GM19455 (cell line): ENCODE results near the gene CGNL1.

ENCODE experiments used
- ATAC-seq: cut with Tn5 transposase; IDR thresholded peaks from one replicate; pipeline ENCODE4 v1.9.1; 2021; ENCODE audit not compliant: unreplicated experiment

Gene CGNL1

GRCh38 chr15:57384024-57384423 lies 7.7 kb downstream of the CGNL1 start:
- ATAC-seq: no peak

- no peak for ATAC-seq
These were observed 8.5 kb downstream of the CGNL1 start for GRCh38 chr15:57384816-57385215.

DNA sequence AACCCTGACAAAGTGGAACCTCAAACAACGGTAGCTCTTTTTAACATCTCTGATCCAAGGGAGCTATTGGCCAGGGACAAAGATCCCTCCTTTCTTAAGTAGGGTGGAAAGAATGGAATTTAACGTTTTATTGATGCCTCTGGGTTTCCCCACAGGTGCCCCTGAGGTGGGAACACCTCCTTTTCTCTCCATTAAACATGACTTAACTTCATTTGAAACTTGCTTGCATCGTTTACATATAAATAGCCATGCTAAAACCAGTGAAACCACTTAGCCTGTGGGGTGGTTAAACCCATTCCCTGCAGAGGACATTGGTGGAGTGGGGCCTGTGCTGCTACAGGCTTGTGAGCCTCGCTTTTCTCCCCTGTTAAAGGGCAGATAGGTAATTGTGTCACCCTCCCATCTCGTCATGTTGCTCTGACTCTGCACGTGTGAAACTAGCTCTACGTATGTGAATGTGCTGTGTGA lies 9.7 kb downstream of the CGNL1 start:
- ATAC-seq: no peak

- no peak for ATAC-seq
These were observed 10.7 kb downstream of the CGNL1 start for GRCh38 chr15:57386976-57387375.

DNA sequence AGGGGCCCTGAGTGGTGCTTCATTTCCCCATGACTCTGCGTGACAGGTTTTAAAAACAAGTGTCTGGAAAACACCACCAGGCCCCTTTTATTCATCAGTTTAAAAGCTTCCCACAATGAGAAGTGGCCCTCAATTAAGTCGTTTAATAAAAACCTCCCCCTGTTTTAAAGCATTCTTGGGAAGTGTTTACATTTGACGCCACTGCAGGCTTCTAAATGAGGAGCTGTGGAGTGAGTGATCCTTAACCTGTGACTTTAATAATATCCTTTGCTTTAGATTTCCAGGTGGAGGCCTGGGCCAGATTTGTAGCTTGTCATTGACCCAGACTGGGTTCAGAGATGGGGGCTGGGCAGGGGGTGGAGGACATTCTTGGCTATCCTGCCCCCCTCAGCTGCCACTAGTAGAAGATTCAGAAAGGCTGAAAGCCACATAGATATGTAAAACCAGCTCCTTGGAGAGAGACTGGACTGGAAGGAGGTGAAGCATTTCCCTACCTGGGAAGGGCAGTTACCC lies 11.3 kb downstream of the CGNL1 start:
- no peak for ATAC-seq

DNA sequence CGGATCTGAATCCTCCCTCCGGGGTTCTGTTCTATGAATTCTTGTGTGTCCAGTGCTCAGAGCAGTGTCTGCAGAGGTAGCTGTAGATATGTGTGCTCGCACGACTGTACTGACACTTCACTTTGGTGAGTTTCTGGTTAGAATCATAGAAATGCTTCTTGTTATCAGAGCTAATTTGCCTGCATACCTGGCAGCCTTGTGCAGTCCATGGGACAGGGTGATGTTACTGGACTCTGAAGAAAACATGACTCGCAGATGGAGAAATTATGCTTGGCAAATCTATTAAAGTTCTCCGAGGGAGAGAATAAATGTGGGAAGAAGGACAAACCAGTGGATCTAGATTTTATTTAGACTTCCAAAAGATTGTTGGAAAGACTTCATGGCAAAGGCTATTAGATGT lies 12.2 kb downstream of the CGNL1 start:
- no peak for ATAC-seq

GRCh38 chr15:57389991-57390390 lies 13.7 kb downstream of the CGNL1 start:
- no peak for ATAC-seq

GRCh38 chr15:57390583-57390982 lies 14.3 kb downstream of the CGNL1 start:
- no peak for ATAC-seq

DNA sequence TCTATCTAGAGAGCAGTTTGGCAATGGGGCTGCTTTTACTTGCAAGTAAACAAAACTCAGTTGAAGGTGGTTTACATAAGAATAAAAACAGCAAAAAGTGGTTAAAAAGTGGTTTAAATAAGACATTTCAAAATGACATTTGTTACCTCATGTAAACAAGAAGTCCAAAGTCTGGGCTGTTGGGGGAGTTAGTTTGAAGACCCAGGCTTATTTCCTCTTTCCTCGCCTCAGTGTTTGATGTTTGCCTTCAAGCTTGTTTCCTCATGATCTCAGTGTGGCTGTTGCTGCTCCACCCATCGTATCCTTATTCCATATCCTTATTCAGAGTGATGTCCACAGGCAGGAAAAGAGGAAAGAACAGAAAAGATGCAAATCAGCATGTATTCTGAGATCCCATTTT lies 15.2 kb downstream of the CGNL1 start:
- no peak for ATAC-seq

- ATAC-seq: no peak
These were observed 16.8 kb downstream of the CGNL1 start for GRCh38 chr15:57393061-57393460.

- no peak for ATAC-seq
These were observed 19.0 kb downstream of the CGNL1 start for GRCh38 chr15:57395292-57395691.

- ATAC-seq: no peak
These were observed 22.0 kb downstream of the CGNL1 start for GRCh38 chr15:57398336-57398735.

GRCh38 chr15:57401546-57401945 lies 25.2 kb downstream of the CGNL1 start:
- ATAC-seq: no peak

DNA sequence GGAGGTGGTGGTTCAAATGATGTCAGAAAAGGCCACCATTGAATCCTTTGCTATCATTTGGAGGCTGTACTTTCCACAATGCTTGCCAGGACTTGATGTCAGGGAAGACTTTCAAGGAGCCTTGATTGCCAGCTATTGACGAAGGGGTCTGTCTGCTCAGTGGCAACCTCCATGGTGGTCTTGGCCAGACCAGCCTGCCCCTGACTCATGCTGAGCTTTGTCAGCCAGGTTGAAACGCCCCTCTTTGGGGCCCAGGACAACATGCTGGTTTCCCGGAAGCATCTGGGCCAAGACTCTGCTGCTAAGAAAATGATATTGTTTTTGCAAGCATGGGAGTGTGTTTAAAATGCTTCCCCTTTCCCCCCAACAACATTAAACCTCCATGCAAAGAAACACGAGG lies 26.7 kb downstream of the CGNL1 start:
- no peak for ATAC-seq

DNA sequence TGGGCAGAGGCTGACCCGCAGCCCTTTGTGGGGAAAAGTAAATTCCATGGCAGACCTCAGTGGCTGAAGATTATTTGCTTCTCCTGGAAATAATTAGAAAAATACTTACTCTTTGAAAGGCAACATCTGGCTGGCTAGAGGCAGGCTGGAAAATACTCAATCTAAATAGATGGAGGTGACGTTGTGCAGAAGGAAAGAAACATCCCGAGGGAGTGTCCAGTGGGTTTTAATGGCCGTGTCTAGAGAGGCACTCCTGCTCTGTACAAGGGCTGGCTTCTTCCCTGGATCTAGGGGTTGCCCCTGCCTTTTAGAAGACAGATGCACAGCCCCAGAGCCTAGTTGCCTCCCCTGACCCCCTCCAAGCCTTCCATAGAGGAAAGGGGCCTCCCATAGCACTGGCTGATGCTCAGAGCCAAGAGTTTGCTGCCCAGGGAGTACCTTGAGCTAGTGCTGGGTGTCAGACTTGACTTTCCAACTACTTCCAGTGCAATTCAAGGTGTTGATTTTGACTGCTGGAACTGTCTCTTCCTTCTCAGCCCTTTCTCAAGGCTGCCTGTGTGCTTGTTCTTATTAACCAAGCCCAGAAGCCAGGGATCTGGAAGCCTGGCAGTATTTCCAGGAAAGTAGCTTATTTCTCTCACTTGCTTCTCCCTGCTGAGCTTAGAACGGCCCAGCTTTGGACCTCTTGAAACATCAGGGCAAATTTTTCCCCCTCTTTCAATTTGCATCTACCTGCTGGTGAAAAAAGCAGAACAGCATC lies 27.4 kb downstream of the CGNL1 start:
- no peak for ATAC-seq

- ATAC-seq: no peak
These were observed 28.8 kb downstream of the CGNL1 start for GRCh38 chr15:57405133-57405532.

- no peak for ATAC-seq
These were observed 29.9 kb downstream of the CGNL1 start for GRCh38 chr15:57406062-57406772.

DNA sequence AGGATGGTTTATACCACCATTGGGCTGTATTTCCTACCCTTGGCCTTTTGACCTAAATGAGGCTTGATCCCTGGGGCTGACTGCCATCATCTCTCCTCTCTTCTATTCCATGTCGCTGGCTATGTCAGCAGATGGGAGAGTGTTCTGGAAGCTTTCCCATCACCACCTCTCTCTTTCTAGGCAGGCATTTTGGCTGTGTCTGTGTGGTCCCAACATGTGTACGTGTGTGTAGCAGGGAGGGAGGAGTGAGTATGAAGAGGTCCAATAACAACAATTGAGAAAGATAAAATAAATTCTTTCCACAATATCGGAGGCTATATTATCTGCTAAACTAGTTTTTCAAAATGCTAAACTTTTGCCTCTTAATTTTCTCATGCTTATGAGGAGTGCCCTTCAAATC lies 34.1 kb downstream of the CGNL1 start:
- ATAC-seq: no peak

DNA sequence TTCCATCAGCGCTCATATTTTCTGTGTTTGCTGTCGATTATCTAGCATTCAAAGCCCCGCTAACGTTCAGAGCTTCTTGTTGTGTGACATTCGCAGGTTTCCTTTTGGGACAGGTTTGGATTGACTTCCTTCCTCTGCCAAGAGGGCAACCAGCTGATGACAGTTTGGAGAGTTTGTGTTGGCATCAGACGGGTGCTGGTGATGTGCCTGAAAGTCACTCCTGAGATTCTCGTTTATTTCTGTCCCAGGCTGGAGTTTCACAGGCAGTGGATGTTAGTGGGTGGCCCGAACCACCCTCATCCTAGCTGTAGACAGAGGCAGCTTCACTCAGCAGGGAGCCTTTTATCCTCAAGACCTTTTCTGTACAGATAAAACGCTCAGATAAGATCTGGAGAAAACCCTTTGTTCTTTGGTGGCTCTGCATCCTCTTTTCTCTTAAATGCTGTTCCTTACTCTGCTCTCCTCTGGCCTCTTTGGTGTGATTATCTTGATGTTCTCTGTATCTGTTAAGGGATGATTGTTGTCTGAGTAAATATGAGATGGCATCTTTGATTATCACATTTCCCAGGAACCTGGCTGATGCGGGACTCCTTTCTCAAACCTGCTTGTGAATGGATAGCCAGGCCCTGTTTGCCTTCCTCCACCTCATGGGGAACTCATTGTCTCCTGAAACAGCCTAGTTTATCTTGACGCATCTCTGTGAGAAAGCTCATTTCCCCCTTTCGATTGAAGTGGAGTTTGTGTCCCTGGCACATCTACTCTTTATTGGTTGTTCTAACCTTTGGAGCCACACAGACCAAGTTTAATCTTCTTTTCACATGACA lies 35.9 kb downstream of the CGNL1 start:
- ATAC-seq: no peak

DNA sequence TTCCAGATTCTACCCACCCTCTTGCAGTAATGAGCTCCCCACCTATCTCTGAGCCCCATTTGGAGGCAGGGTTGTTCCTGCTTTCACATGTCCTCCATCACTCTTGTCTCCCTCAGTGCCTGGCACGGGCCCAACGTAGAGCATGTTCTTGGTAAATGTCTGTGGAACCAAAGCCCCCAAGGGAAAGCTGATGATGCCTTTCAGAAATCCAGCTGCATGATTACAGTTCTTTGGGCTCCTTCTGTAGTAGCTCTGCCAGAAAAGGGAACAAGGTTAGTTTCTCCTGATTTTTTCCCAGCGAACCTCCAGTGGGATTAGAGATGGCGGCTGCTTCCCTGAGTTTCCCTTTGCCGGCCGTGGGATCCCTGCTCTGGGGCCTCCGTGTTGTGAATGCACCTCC lies 39.3 kb downstream of the CGNL1 start:
- no peak for ATAC-seq

- ATAC-seq: no peak
These were observed 42.3 kb downstream of the CGNL1 start for GRCh38 chr15:57418635-57419034.
